Measurements from ENCODE around the gene USP20. TPM values are rescaled to one million over a fixed set of nuclear protein-coding genes. Genes with fewer than 3 reads are reported as not detected.

USP20 gene
- total RNA-seq, 1 donor from 2014 or later, result 21.3 TPM

DNA sequence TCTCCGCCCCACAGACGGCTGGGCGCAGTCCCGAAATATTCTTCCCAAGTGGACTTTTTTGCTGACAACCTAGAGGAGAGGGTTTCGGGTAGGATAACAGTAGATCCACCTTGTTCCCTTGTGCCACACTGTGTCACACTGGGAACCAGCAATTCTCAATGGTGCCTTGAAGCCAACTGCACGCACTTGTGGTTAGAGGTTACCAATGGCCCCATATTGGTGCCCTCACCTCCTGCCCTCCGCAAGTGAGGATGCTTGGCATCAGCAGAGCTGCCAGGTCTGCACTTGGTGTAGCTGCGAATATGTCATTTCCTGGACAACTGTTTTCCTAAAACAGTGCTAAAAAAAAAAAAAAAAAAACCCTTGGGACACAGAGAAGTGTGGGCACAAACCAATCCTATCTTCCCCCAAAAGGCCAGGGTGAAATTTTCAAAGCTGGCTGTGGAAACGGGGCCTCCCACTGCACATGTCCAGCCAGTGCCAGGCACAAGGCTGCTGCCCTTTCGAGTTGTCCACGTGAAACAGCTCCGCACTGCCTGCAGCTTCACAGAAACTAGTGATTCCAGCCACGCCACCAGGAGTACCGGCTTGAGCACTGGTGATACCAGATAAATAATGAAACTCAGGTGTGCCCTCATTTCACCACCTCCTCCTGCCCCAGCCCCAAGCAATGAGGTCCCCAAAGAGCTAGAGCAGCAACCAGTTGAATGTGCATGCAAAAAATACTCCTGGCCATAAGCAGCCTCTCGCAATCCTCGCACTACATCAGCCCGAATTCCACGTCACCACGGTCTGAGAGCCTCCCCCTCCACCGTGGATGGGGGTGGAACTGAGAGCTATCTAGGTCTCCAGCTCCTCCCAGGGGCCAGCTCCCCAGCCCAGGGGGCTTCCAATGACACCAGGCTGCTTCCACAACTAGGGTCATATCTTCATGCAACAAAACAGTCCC, 51.2 kb downstream of the USP20 start:
- no peak for TF ChIP-seq CTCF (IDR thresholded peaks at IDR 0.05)
- Mint-ChIP-seq H3K9me3 (ENCODE audit: low read depth) (no peaks in the 10 kb centered on the region), H3K27ac (ENCODE audit: unreplicated experiment) (peak overlapping the region; percentile 63), H3K4me1 (ENCODE audit: low read depth) (peaks cover 50% of the 10 kb centered on the region), H3K27me3 (ENCODE audit: low read depth) (no peaks in the 10 kb centered on the region), H3K4me3 (ENCODE audit: unreplicated experiment) (peak overlapping the region; percentile 6), H3K36me3 (ENCODE audit: low read depth) (peaks cover 12% of the 10 kb centered on the region)
- no peak for DNase-seq (ENCODE audit: low spot score)

DNA sequence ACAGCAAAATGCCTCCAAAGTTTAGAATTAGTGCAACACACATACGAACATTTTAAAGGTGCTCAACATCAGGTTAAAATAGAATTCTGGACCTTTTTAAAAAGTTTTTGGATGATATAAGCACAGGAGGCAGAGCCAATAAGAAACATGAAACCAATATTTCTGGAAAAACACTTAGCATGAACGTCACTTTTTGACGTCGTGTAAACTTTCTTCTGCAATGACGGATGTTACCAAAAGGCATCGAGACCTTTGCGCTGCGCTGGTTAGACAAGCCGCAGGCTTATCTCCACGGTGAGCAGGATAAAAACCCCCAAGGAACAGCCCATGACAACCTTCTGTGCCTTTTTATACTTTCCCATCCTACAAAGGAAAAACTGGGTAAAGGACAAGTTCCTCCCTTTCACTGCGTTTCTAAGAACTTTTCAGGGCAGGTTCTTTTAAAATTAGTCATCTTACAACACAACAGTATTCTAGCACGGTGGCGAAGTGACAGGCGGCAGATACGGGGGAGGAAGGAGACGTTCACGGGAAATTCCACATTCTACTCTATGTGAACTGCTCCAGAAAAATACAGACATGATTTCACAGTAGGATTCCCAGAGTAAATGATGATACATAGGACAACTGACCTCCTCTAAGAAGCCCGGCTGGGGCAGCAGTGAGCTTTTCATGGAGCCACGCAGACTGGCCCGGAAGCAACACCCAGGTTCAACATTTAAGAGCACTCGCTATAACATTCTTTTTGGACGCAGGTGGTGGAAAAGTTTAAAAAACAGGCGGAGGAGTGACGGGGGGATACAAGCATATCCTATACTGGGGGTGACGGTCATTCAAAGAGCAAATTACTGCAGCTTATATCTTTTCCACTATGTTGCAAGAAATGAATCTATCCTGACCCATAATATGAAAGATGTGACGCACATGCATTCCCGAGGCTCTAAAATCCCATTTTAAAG, 52.4 kb downstream of the USP20 start:
- peak overlapping the region; percentile 44 for H3K4me3 Mint-ChIP-seq (ENCODE audit: unreplicated experiment)
- peak overlapping the region; percentile 88 for H3K27ac Mint-ChIP-seq (ENCODE audit: unreplicated experiment)
- no peak for DNase-seq (ENCODE audit: low spot score)

DNA sequence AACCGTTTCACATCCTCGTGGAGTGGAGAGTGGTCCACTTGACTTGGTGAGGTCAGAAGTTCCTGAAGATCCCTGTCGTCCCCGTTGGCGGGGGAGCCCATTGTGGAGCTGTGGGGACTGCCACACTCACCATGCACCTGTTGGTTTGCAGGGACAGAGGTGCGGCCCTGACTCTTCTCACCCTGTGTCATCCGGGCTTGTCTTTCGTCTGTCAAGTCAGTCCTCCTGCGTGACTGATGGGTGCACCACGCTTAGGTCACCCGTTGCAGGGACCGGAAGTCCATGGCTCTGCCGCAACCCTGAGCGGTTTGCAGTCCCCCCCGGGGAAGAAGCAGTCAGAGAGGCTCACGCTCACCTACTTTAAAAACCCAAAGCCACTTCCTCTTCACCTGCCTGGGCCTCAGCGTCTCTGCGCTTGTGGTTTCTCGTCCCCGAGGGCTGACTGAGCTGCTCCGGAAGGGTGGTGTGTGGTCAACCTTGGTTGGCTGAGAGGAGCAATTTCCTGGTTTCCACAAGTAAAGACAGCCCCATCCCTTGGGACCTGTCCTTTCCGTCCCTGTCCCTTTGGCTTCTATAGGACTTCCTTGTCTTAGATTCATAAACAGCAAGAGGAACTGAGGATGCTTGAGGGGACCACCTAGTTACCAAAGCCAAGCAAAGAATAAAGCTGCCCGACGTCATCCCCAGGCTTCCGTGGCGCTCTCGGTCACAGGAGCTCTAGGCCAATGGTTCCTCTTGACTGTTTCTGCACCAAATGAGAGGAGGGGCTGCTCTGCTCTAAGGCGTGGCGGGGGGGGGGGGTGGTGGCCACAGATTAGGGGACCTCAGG, 53.2 kb downstream of the USP20 start:
- TF ChIP-seq CTCF (IDR thresholded peaks at IDR 0.05), result no peak
- H3K4me3 Mint-ChIP-seq (ENCODE audit: unreplicated experiment), result no peak overlapping the region
- no peak overlapping the region for H3K27ac Mint-ChIP-seq (ENCODE audit: unreplicated experiment)
- H3K9me3 Mint-ChIP-seq (ENCODE audit: low read depth), result no peaks in the 10 kb centered on the region
- DNase-seq (ENCODE audit: low spot score), result no peak
- peaks cover 67% of the 10 kb centered on the region for H3K4me1 Mint-ChIP-seq (ENCODE audit: low read depth)
- peaks cover 10% of the 10 kb centered on the region for H3K36me3 Mint-ChIP-seq (ENCODE audit: low read depth)
- H3K27me3 Mint-ChIP-seq (ENCODE audit: low read depth), result no peaks in the 10 kb centered on the region

More for the DNA sequence above, 52.4 kb downstream of the USP20 start:
- H3K9me3 Mint-ChIP-seq (ENCODE audit: low read depth), result no peaks in the 10 kb centered on the region
- peaks cover 61% of the 10 kb centered on the region for H3K4me1 Mint-ChIP-seq (ENCODE audit: low read depth)
- H3K27me3 Mint-ChIP-seq (ENCODE audit: low read depth), result no peaks in the 10 kb centered on the region
- peak; percentile 71 for TF ChIP-seq CTCF (IDR thresholded peaks at IDR 0.05)
- H3K36me3 Mint-ChIP-seq (ENCODE audit: low read depth), result peaks cover 10% of the 10 kb centered on the region

- H3K36me3 Mint-ChIP-seq (ENCODE audit: low read depth), result peaks cover 11% of the 10 kb centered on the region
- H3K4me1 Mint-ChIP-seq (ENCODE audit: low read depth), result peaks cover 61% of the 10 kb centered on the region
- no peaks in the 10 kb centered on the region for H3K27me3 Mint-ChIP-seq (ENCODE audit: low read depth)
- no peak overlapping the region for H3K4me3 Mint-ChIP-seq (ENCODE audit: unreplicated experiment)
- H3K27ac Mint-ChIP-seq (ENCODE audit: unreplicated experiment), result no peak overlapping the region
- no peaks in the 10 kb centered on the region for H3K9me3 Mint-ChIP-seq (ENCODE audit: low read depth)
- no peak for TF ChIP-seq CTCF (IDR thresholded peaks at IDR 0.05)
- DNase-seq (ENCODE audit: low spot score), result no peak
Observed at GRCh38 chr9:129889122-129889940, 54.1 kb downstream of the USP20 start.
